GM12878 (cell line): ENCODE results near the gene RASGRF1. TPM values are rescaled to one million over a fixed set of nuclear protein-coding genes. Genes with fewer than 3 reads are reported as not detected.

ENCODE experiments used
- HCFC1 ChIP-seq: fragments of 150-350 bp; IDR thresholded peaks from 2 replicates; pipeline ENCODE4 v1.6.1; 2014; ENCODE audit warnings: low read length
- PAX5 ChIP-seq: IDR thresholded peaks from 2 replicates; pipeline ENCODE4 v1.6.1; 2011; ENCODE audit warnings: low read depth, low read length, borderline replicate concordance
- WRNIP1 ChIP-seq: IDR thresholded peaks from 2 replicates; pipeline ENCODE4 v1.6.1; 2011; ENCODE audit warnings: low read depth, low read length, improper control_type of control experiment, borderline replicate concordance
- ZBTB33 ChIP-seq: fragments of 450-650 bp; IDR thresholded peaks from 2 replicates; pipeline ENCODE4 v1.6.1; 2017; ENCODE audit warnings: mild to moderate bottlenecking
- ZBTB40 ChIP-seq: fragments of 450-650 bp; IDR thresholded peaks from 2 replicates; pipeline ENCODE4 v1.6.1; 2016; ENCODE audit warnings: mild to moderate bottlenecking, moderate library complexity, borderline replicate concordance
- ZNF622 ChIP-seq: fragments of 450-650 bp; IDR thresholded peaks from 2 replicates; pipeline ENCODE4 v1.6.1; 2017; ENCODE audit warnings: mild to moderate bottlenecking, inconsistent platforms
- polyA plus RNA-seq, 11 experiments: library from polyadenylated mRNA; depleted of rRNA in 4 of 11; unstranded in 6 of 11; stranded (reverse) in 5 of 11; fragments of >200 nt; fragmentation: Nextera tagmentation in 4 of 11; fragmentation: Illumina TruSeq in 1 of 11; extraction: Ambion mirVana in 4 of 11; extraction: Trizol in 1 of 11; gene quantifications; 1 replicate in 1 of 11; 2 replicates in 10 of 11; pipeline versions ENCODE4 v1.2.1 to v1.2.3, GENCODE V29; 2011 to 2016; ENCODE audit warnings: inconsistent platforms in 2 of 11, missing spikeins in 2 of 11, low read depth in 1 of 11
- total RNA-seq, 4 experiments: library from RNA; depleted of rRNA in 3 of 4; stranded (reverse); fragments of >200 nt in 3 of 4; fragmentation: Illumina TruSeq in 1 of 4; extraction: Trizol in 1 of 4; gene quantifications; 2 replicates each; pipeline versions ENCODE4 v1.2.1 to v1.2.3, GENCODE V29; 2013 to 2021
- TF ChIP-seq, protein P1 (sequence below): fragments of 450-650 bp; IDR thresholded peaks from 2 replicates; pipeline ENCODE4 v1.6.1; 2017; ENCODE audit warnings: mild to moderate bottlenecking, moderate library complexity

RASGRF1 gene
- total and polyA plus RNA-seq, 10 of the 15 experiments (the other 5 are each of a cell fraction or from before 2014, with no cell fraction given), result 0.20 to 1.9 (median 0.86) TPM

DNA sequence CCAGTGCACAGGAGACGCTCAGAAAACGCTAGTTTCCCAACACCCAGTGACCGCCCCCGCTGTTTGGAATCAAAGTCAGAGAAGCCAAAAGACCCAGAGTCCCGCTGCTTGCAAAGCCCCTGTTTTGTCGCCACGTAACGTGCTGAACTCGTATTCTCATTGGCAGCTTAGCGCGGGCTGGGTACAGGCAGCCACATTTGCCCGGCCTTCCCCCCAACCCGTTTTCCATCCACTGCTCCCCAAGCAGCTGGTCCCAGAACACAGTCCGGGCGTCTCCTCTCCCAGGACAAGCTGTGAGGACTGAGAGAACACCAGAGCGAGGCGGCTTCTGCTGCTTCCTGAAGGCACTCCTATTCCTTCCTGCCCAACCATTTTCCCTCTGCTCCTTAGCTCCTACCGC, 54.8 kb downstream of the RASGRF1 start (continued):
- TF ChIP-seq ZBTB40, result no peak
- TF ChIP-seq PAX5, result no peak
- TF ChIP-seq, protein P1, sequence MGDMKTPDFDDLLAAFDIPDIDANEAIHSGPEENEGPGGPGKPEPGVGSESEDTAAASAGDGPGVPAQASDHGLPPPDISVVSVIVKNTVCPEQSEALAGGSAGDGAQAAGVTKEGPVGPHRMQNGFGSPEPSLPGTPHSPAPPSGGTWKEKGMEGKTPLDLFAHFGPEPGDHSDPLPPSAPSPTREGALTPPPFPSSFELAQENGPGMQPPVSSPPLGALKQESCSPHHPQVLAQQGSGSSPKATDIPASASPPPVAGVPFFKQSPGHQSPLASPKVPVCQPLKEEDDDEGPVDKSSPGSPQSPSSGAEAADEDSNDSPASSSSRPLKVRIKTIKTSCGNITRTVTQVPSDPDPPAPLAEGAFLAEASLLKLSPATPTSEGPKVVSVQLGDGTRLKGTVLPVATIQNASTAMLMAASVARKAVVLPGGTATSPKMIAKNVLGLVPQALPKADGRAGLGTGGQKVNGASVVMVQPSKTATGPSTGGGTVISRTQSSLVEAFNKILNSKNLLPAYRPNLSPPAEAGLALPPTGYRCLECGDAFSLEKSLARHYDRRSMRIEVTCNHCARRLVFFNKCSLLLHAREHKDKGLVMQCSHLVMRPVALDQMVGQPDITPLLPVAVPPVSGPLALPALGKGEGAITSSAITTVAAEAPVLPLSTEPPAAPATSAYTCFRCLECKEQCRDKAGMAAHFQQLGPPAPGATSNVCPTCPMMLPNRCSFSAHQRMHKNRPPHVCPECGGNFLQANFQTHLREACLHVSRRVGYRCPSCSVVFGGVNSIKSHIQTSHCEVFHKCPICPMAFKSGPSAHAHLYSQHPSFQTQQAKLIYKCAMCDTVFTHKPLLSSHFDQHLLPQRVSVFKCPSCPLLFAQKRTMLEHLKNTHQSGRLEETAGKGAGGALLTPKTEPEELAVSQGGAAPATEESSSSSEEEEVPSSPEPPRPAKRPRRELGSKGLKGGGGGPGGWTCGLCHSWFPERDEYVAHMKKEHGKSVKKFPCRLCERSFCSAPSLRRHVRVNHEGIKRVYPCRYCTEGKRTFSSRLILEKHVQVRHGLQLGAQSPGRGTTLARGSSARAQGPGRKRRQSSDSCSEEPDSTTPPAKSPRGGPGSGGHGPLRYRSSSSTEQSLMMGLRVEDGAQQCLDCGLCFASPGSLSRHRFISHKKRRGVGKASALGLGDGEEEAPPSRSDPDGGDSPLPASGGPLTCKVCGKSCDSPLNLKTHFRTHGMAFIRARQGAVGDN, result no peak
- no peak for TF ChIP-seq WRNIP1
- no peak for TF ChIP-seq HCFC1
- no peak for TF ChIP-seq ZNF622
- no peak for TF ChIP-seq ZBTB33
